Trophoblast cell (in vitro differentiated cells and primary cell): ENCODE results near the gene ASAP3.

Experiments
- DNase-seq, 2 donors: peaks; one replicate each; pipeline ENCODE4 v3.0.0-alpha.2; 2016
- H2AFZ ChIP-seq: 2 replicates; pipeline ENCODE4 v1.6.1; 2013; ENCODE audit warnings: low read length, moderate library complexity, mild to moderate bottlenecking; ENCODE audit not compliant: insufficient read depth, poor library complexity
- H2AK5ac ChIP-seq: 2 replicates; pipeline ENCODE4 v1.6.1; 2013; ENCODE audit warnings: mild to moderate bottlenecking, low read length
- H2BK120ac ChIP-seq: 2 replicates; pipeline ENCODE4 v1.6.1; 2013; ENCODE audit warnings: low read length, mild to moderate bottlenecking, moderate library complexity; ENCODE audit not compliant: insufficient read depth, poor library complexity
- H2BK12ac ChIP-seq: 2 replicates; pipeline ENCODE4 v1.6.1; 2013; ENCODE audit warnings: mild to moderate bottlenecking, low read length, moderate library complexity
- H2BK5ac ChIP-seq: 2 replicates; pipeline ENCODE4 v1.6.1; 2013; ENCODE audit warnings: low read length, low read depth, moderate library complexity, mild to moderate bottlenecking; ENCODE audit not compliant: poor library complexity
- H3K14ac ChIP-seq: 2 replicates; pipeline ENCODE4 v1.6.1; 2013; ENCODE audit warnings: mild to moderate bottlenecking, low read length
- H3K18ac ChIP-seq: 2 replicates; pipeline ENCODE4 v1.6.1; 2013; ENCODE audit warnings: mild to moderate bottlenecking, low read length
- H3K23ac ChIP-seq: 2 replicates; pipeline ENCODE4 v1.6.1; 2013; ENCODE audit warnings: low read length
- H3K27ac ChIP-seq: 2 replicates; pipeline ENCODE4 v1.5.1; 2013; ENCODE audit warnings: low read depth, mild to moderate bottlenecking, inconsistent platforms, low read length, moderate library complexity
- H3K27me3 ChIP-seq: 2 replicates; pipeline ENCODE4 v1.6.1; 2013; ENCODE audit warnings: inconsistent platforms, mild to moderate bottlenecking, low read length, moderate library complexity; ENCODE audit not compliant: insufficient read depth
- H3K36me3 ChIP-seq, 2 experiments: 1 replicate in 1 of 2; 2 replicates in 1 of 2; pipeline ENCODE4 v1.6.1; 2013; ENCODE audit warnings: low read length in 2 of 2, mild to moderate bottlenecking in 2 of 2, moderate library complexity in 1 of 2; ENCODE audit not compliant: insufficient read depth in 2 of 2, control insufficient read depth in 1 of 2
- H3K4ac ChIP-seq: 2 replicates; pipeline ENCODE4 v1.6.1; 2013; ENCODE audit warnings: low read depth, mild to moderate bottlenecking, low read length, moderate library complexity
- H3K4me1 ChIP-seq, 2 experiments: 1 replicate in 1 of 2; 2 replicates in 1 of 2; pipeline ENCODE4 v1.6.1; 2013; ENCODE audit warnings: low read length in 2 of 2, mild to moderate bottlenecking in 2 of 2, moderate library complexity in 1 of 2; ENCODE audit not compliant: insufficient read depth in 2 of 2, control insufficient read depth in 1 of 2
- H3K4me2 ChIP-seq: 2 replicates; pipeline ENCODE4 v1.6.1; 2013; ENCODE audit warnings: inconsistent platforms, mild to moderate bottlenecking, low read length, moderate library complexity
- H3K4me3 ChIP-seq: 2 replicates; pipeline ENCODE4 v1.5.1; 2013; ENCODE audit warnings: mild to moderate bottlenecking, low read depth, low read length, inconsistent platforms
- H3K79me1 ChIP-seq: one replicate; pipeline ENCODE4 v1.6.1; 2013; ENCODE audit warnings: low read length
- H3K79me2 ChIP-seq: 2 replicates; pipeline ENCODE4 v1.6.1; 2013; ENCODE audit warnings: low read length, mild to moderate bottlenecking; ENCODE audit not compliant: control insufficient read depth, insufficient read depth, poor library complexity
- H3K9ac ChIP-seq: 2 replicates; pipeline ENCODE4 v1.6.1; 2013; ENCODE audit warnings: mild to moderate bottlenecking, low read length
- H3K9me3 ChIP-seq: 2 replicates; pipeline ENCODE4 v1.6.1; 2013; ENCODE audit warnings: low read depth, mild to moderate bottlenecking, control low read depth, inconsistent platforms, low read length; ENCODE audit not compliant: insufficient read depth
- H4K12ac ChIP-seq: 2 replicates; pipeline ENCODE4 v1.6.1; 2013; ENCODE audit warnings: low read depth, mild to moderate bottlenecking, low read length, moderate library complexity
- H4K8ac ChIP-seq: 2 replicates; pipeline ENCODE4 v1.6.1; 2013; ENCODE audit warnings: low read depth, mild to moderate bottlenecking, low read length, moderate library complexity
- H4K91ac ChIP-seq: one replicate; pipeline ENCODE4 v1.6.1; 2013; ENCODE audit warnings: low read depth, mild to moderate bottlenecking, low read length, moderate library complexity
- WGBS: extraction: QIAGEN DNeasy Blood & Tissue Kit; methylation state at CpG from one replicate; pipeline ENCODE4 v1.1.7; 2013; ENCODE audit warnings: missing lambda C conversion rate; ENCODE audit not compliant: insufficient read length, insufficient coverage; ENCODE audit errors: extremely low coverage; 5-methylcytosine and 5-hydroxymethylcytosine counted together

The ASAP3 gene

DNA sequence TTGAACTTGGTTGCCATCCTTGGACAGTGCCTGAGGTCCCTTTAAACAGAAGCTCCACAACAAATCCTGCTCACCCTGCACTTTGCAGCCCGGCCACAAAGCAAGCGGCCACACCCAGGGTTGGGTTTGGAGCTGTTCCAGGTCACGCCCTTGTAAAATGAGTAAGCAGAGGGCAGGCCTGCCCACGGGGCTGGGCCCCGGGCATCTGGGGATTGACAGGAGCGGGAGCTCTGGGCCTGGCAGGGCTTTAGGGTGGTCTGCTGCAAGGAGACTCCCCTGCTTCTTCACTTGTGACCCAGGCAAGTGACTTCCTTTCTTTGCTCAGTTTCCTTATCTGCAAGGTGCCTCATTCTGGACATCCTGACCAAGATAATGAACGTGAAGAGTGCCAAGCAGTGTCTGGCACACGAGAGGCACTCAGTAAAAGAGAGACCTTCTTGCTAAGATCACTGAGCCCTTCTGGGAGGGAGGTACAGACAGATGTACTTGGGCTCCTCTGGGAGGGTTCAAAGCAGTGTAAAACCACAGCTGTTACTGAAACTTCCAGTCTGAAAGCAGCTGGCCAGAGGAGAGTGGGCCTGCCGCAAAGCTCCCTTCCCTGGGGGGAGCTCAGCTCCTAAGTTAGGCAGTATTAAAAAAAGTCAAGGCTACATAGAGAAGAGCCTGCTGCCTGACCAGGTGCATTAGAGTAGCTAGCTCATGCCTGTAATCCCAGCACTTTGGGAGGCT is 44.4 kb upstream of the ASAP3 start:
- peak; percentile 37 to 57 for DNase-seq

DNA sequence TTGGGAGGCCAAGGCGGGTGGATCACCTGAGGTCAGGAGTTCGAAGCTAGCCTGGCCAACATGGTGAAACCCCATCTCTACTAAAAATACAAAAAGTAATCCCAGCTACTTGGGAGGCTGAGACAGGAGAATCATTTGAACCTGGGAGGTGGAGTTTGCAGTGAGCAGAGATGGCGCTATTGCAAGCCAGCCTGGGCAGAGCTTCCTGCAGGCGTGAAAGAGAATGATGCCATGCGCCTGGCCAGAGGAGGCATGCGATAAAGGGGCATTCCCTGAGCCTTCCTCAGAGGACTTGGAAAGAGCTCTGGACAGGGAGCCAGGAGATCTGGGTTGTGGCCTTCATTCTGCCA is 43.9 kb upstream of the ASAP3 start:
- Histone ChIP-seq H3K79me1 (peaks cover 5% of the 10 kb centered on the region), H3K27ac (no peak overlapping the region), H3K23ac (no peak overlapping the region), H3K4me1 (peaks cover 11 to 14% of the 10 kb centered on the region in 2 experiments), H3K4me3 (no peak overlapping the region), H3K9ac (no peak overlapping the region), H3K27me3 (no peaks in the 10 kb centered on the region), H3K4ac (no peak overlapping the region), H2AK5ac (no peak overlapping the region), H3K9me3 (no peaks in the 10 kb centered on the region), H3K36me3 (no peaks in the 10 kb centered on the region), H3K79me2 (no peaks in the 10 kb centered on the region), H4K8ac (no peak overlapping the region), H2BK12ac (no peak overlapping the region), H4K12ac (no peak overlapping the region), H3K4me2 (no peak overlapping the region), H2AFZ (no peak overlapping the region), H3K18ac (no peak overlapping the region), H2BK120ac (no peak overlapping the region), H4K91ac (no peak overlapping the region), H3K14ac (no peak overlapping the region), H2BK5ac (no peak overlapping the region)
- DNase-seq, result no peak
- WGBS, result no CpG with 5 or more reads among the region's 6 CpGs

More for the DNA sequence above, 44.4 kb upstream of the ASAP3 start:
- Histone ChIP-seq H2BK5ac (no peak overlapping the region), H3K36me3 (no peaks in the 10 kb centered on the region), H3K4me3 (no peak overlapping the region), H4K12ac (no peak overlapping the region), H3K14ac (no peak overlapping the region), H3K9ac (no peak overlapping the region), H3K4me1 (peaks cover 11 to 14% of the 10 kb centered on the region in 2 experiments), H3K23ac (no peak overlapping the region), H2AK5ac (no peak overlapping the region), H3K4me2 (no peak overlapping the region), H2AFZ (no peak overlapping the region), H3K79me2 (no peaks in the 10 kb centered on the region), H3K4ac (no peak overlapping the region), H2BK120ac (no peak overlapping the region), H2BK12ac (no peak overlapping the region), H3K9me3 (no peaks in the 10 kb centered on the region), H4K8ac (no peak overlapping the region), H3K79me1 (peaks cover 5% of the 10 kb centered on the region), H3K18ac (no peak overlapping the region), H4K91ac (no peak overlapping the region), H3K27me3 (no peaks in the 10 kb centered on the region), H3K27ac (no peak overlapping the region)
- WGBS, result no CpG with 5 or more reads among the region's 9 CpGs

DNA sequence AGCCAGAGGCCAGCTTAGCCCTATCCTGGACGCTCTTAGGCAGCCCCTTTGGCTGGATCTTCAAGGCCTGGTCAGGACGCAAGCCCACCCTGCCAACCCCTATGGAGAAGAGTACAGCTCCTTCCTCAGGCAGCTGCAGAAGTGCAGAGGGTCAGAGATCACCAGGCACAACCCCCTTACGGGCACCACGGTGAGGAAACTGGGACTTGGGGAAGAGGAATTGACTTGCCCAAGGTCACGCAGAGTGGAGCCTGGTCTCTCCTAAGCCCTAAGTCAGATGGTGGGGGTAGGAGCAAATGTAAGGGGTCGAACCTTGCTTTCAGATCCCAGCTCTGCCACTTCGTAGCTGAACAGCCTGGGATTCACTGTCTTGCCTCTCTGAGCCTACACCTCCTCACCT is 43.4 kb upstream of the ASAP3 start:
- Histone ChIP-seq H3K14ac (no peak overlapping the region), H3K36me3 (no peaks in the 10 kb centered on the region), H4K12ac (no peak overlapping the region), H3K27ac (no peak overlapping the region), H2BK12ac (no peak overlapping the region), H3K23ac (no peak overlapping the region), H2AFZ (no peak overlapping the region), H4K91ac (no peak overlapping the region), H2BK5ac (no peak overlapping the region), H3K79me2 (no peaks in the 10 kb centered on the region), H3K9me3 (no peaks in the 10 kb centered on the region), H3K4ac (no peak overlapping the region), H2BK120ac (no peak overlapping the region), H3K4me3 (no peak overlapping the region), H3K27me3 (no peaks in the 10 kb centered on the region), H4K8ac (no peak overlapping the region), H3K4me2 (no peak overlapping the region), H3K9ac (no peak overlapping the region), H3K79me1 (peaks cover 5% of the 10 kb centered on the region), H2AK5ac (no peak overlapping the region), H3K18ac (no peak overlapping the region), H3K4me1 (peaks cover 11 to 14% of the 10 kb centered on the region in 2 experiments)
- no CpG with 5 or more reads among the region's 7 CpGs for WGBS
- DNase-seq, result no peak

DNA sequence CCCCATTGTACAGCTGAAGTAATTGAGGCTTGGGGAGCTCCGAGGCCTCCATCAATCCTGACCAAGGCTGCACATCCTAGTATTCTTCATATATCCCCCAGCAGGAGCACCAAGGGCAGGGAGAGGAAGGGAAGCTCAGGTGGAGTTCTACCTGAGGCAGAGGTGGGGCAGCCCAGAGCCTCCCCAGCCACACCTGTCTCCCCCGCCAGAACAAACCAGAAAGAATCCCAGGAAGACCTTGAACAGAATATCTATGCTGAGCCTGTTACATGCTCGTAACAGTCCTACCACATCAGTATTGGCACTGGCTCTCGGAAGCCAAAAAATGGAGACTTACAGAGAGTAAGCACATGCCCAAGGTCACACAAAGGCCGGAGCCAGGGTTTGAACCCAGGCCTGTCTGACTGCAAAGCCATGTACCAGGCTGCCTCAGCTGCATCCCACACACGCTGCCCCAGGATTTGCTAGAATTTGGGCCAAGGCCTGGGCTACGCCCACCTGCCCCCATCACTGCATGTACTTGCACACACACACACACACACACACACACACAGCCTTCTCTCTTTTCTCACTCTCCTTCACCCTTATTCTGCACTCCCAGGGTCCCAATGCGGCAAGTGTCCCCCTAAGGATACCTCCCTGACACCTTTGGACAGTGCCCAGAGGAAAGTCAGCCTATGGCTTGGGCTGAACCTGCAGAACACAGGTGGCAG is 42.5 kb upstream of the ASAP3 start:
- Histone ChIP-seq H4K8ac (no peak overlapping the region), H2AFZ (no peak overlapping the region), H3K9ac (no peak overlapping the region), H2BK120ac (no peak overlapping the region), H3K27me3 (no peaks in the 10 kb centered on the region), H3K23ac (no peak overlapping the region), H4K91ac (no peak overlapping the region), H3K27ac (no peak overlapping the region), H3K79me1 (peaks cover 5% of the 10 kb centered on the region), H3K79me2 (no peaks in the 10 kb centered on the region), H2BK5ac (no peak overlapping the region), H3K18ac (no peak overlapping the region), H2BK12ac (no peak overlapping the region), H3K4ac (no peak overlapping the region), H3K9me3 (no peaks in the 10 kb centered on the region), H4K12ac (no peak overlapping the region), H3K4me1 (peaks cover 10 to 12% of the 10 kb centered on the region in 2 experiments), H3K4me2 (no peak overlapping the region), H3K14ac (no peak overlapping the region), H3K36me3 (no peaks in the 10 kb centered on the region), H2AK5ac (no peak overlapping the region), H3K4me3 (no peak overlapping the region)
- no CpG with 5 or more reads among the region's 8 CpGs for WGBS
- DNase-seq, result no peak
